ENCODE measurements around the gene GLE1. TPM values are rescaled to one million over a fixed set of nuclear protein-coding genes. Genes with fewer than 3 reads are reported as not detected.

Gene GLE1
- total RNA-seq, 1 experiment from 2014 or later, result 19.0 TPM

- H2AK5ac ChIP-seq (ENCODE audit: insufficient read length, low read length), result no peak overlapping the region
- Mint-ChIP-seq H3K4me3 (peak overlapping the region; percentile 78 to 89), H3K36me3 (ENCODE audit: insufficient read depth in 1 of 3, low read depth in 3 of 3) (peaks cover 15 to 31% (median 24%) of the 10 kb centered on the region in 3 experiments; a peak in 6 of 7 replicates), H3K9me3 (peaks cover 0 to 3% of the 10 kb centered on the region in 2 experiments; a peak in 1 of 5 replicates), H3K27ac (no peak overlapping the region), H3K27me3 (ENCODE audit: low read depth) (peaks cover 84% of the 10 kb centered on the region), H3K4me1 (peaks cover 8 to 11% of the 10 kb centered on the region in 2 experiments)
- H3K4me1 ChIP-seq (ENCODE audit: insufficient read depth, low read length), result no peaks in the 10 kb centered on the region
- peaks cover 19% of the 10 kb centered on the region; the same call in 1 of the 2 replicates for H3K27me3 ChIP-seq (ENCODE audit: insufficient read depth, low read length)
- no peak overlapping the region for H3K23ac ChIP-seq (ENCODE audit: insufficient read length, low read depth, low read length)
- no peaks in the 10 kb centered on the region for H3K79me1 ChIP-seq (ENCODE audit: insufficient read depth, low read depth, low read length, poor library complexity, severe bottlenecking)
- no peaks in the 10 kb centered on the region for H4K20me1 ChIP-seq (ENCODE audit: control insufficient read depth, insufficient read depth, insufficient read length)
- H3K56ac ChIP-seq (ENCODE audit: insufficient read length, low read depth, low read length), result no peak overlapping the region
- peaks cover 12% of the 10 kb centered on the region for H3K23me2 ChIP-seq (ENCODE audit: insufficient read length, low read depth, low read length, poor library complexity, severe bottlenecking)
- WGBS (ENCODE audit: extremely low coverage, insufficient read length, low lambda C conversion rate), result no CpG with 5 or more reads among the region's 14 CpGs
- no peak overlapping the region; the same call in 1 of the 2 replicates for H3K14ac ChIP-seq (ENCODE audit: insufficient read depth, low read length)
- H3K18ac ChIP-seq (ENCODE audit: insufficient read length, low read depth, low read length), result no peak overlapping the region
- H2BK5ac ChIP-seq (ENCODE audit: insufficient read length, low read length), result no peak overlapping the region
- peak overlapping the region; percentile 80 for H3K4me2 ChIP-seq (ENCODE audit: insufficient read depth, insufficient read length, low read length)
- H2AFZ ChIP-seq (ENCODE audit: low read length), result no peak overlapping the region
- no peaks in the 10 kb centered on the region for H3K9me3 ChIP-seq (ENCODE audit: control insufficient read depth, low read depth, low read length)
- H3K4ac ChIP-seq (ENCODE audit: low read depth, low read length), result no peak overlapping the region
- no peak overlapping the region for H2BK12ac ChIP-seq (ENCODE audit: insufficient read length, low read depth, low read length)
- no peak overlapping the region for H3K9ac ChIP-seq (ENCODE audit: extremely low read depth, insufficient read length, low read length)
- H2BK120ac ChIP-seq (ENCODE audit: low read depth, low read length, poor library complexity, severe bottlenecking), result no peak overlapping the region
- no peak overlapping the region for H2BK20ac ChIP-seq (ENCODE audit: low read depth, low read length, poor library complexity, severe bottlenecking)
- H4K5ac ChIP-seq (ENCODE audit: insufficient read length, low read depth, low read length), result no peak overlapping the region
- H3T11ph ChIP-seq (ENCODE audit: low read length), result no peak overlapping the region
- H2BK15ac ChIP-seq (ENCODE audit: low read depth, low read length), result no peak overlapping the region
- H3K79me2 ChIP-seq (ENCODE audit: insufficient read depth, low read length), result no peaks in the 10 kb centered on the region
- no peak overlapping the region for H4K8ac ChIP-seq (replicated peaks; ENCODE audit: insufficient read length, low read depth, low read length)
- no peak overlapping the region for H3K27ac ChIP-seq (ENCODE audit: insufficient read length, low read depth, low read length)
- DNase-seq, result peak; percentile 49
- TF ChIP-seq CTCF (conservative IDR thresholded peaks at IDR 0.05), result no peak
- no peak overlapping the region for H4K91ac ChIP-seq (ENCODE audit: insufficient read length, low read depth, low read length)
These were observed 47.3 kb upstream of the GLE1 start for GRCh38 chr9:128457207-128457606.

Measured in H9 (cell line).